Muscle of arm (tissue), 12 donors: ENCODE data around the gene SH3PXD2B. TPM values are rescaled to one million over a fixed set of nuclear protein-coding genes. Genes with fewer than 3 reads are reported as not detected.
"Not testable (repeated sequence)": the region's sequence is repeated elsewhere in the genome, so short reads cannot be mapped to it uniquely, and the experiment has no call there.

Source experiments
- DNase-seq: peaks from one replicate; pipeline ENCODE4 v3.0.0-alpha.2; 2013
- polyA plus RNA-seq, 12 donors: library from polyadenylated mRNA; unstranded; fragments of 120-200 nt; gene quantifications; one replicate each; pipeline ENCODE4 v1.2.1, GENCODE V29; 2013; ENCODE audit not compliant: insufficient read length in 12 of 12

Gene SH3PXD2B
- polyA plus RNA-seq, 12 donors: 26.1 to 51.5 (median 36.0) TPM; not detected in 1

DNA sequence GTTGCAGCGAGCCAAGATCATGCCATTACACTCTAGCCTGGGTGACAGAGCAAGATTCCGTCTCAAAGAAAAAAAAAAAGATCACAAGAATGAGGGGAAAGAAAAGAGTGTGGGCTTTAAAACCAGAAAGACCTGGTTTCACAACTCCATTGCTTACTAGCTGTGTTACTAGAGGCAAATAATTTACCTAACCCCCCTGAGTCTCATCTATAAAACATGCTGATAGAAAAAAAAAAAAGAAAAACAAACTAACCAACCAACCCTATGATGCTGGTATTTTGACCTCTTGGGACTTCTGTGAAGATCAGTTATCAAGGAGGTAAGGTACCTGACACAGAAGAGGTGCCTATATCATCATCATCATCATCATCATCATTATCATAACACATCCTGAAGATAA, 110.6 kb downstream of the SH3PXD2B start:
- DNase-seq: no peak

DNA sequence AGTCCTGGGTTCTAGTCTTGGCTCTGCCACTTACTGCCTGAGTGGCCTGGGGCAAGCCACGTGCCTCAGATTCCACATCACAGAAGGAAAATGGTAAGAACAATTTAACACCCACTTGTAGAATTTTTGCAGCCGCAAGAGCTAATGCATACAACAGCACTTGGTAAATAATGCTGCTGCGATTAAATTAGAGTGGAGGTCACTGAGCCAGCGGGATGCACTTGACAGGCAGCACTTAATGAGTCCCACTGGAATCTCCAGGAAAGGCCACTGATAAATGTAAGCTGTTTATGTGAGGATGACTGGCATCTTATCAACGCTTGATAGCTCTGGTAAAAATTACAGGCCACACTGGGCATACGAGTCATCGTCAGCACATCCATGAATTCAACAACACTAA, 111.4 kb downstream of the SH3PXD2B start:
- no peak for DNase-seq

DNA sequence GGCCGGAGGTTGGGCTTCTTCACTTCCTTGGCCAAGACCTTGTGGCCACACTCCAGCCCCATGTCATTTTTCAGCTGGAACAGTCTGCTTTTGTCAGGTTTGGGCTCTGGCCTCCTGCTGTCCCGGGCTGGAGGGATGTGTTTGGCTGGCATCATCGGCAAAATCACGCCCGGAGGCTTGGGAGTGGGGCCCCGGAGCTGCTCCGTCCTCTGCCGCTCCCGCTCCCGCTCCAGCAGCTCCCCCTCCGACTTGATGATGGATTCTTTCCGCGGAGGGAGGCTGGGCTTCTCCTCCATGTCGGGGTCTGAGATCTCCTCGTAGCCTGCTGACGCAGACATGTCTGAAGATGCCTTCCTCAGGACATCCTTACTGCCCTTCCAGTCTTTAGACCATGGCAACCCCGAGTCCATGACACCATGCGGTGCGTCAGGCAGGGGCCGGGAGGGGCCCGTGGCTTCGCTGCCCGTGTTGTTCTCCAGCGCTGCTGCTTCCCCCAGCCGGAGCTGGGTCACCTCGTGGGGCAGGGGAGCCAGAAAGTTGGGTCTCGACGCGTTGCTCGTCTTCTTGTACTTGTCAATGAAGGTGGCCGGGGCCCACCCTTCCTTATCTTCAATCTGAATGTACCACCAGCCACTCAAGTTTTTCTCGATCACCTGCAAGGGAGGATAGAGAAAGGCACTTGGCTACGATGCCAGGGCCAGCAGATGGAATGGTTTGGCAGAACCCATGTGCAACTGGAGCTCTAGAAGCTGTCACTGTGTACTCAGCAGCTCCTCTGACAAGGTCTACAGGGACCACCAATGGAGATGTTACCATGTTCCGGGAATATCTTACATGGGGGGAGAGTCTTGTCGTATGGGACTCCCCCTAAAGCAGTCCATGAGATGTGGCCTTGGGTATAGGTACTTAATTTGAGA, 114.8 kb downstream of the SH3PXD2B start:
- no peak for DNase-seq

DNA sequence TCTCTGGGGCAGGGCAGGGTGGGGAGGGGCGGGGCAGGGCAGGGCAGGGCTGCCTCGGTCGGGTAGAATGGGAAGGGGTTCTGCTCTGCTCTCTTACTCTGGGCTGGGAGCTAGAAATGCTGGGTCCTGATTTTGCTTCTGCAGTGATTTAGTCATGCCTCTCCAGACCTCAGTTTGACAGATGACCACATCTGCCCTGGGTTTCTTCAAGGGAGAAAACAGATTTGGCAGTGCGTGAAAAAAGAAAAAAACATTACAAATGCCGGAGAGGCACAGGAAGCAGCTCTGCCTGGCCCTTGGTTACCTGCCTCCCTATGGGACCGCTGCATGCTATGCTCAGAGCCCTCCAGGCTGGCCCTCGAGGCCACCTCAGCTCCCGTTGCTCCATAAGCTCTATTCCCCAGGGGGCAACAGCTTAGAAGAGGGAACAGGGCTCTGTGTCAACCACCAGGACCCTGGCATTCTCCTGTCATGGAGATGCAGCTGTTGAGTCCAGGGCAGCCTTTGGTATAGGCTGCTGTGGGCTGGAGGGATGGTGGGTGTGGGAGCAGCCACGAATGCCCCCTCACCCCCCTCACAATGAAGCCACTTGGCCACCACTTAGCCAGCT, 117.5 kb downstream of the SH3PXD2B start:
- DNase-seq: no peak

DNA sequence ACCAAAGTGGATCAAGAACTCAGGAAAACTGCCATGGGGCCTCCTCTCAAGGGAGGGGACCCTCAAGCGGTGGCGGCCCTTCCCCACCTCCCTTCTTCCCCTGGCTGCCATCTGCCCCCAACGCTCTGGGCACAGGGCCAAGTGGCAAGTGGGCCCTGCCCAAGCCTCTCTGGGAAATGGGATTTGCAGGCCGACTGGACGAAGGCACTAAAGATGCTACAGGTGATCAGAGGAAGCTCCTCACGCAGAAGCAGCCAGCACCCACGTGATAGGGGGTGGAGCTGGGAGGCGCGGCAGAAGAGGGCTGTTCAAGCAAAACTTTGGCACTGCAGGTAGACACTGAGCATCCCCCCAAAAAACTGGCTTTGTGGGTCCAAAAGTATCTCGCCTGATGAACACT, 118.1 kb downstream of the SH3PXD2B start:
- no peak for DNase-seq

DNA sequence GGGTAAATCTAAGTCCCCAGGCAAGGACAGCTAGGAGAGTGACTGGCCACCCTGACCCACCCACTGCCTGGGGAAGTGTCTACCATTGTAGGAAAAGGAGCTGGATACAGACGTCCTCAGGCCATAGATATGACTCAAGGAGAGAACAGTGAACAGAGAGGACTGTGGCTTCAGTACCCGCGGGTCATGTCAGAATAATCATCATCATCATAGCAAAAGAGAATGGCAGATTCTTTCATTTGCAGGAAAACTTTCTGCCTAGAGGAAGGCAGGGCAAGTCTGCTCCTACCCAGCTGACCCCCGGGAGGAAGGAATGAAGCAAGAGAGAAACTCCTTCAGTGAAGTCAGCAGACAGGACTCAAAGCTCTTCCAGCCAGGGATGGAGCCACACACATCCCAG, 118.6 kb downstream of the SH3PXD2B start:
- DNase-seq: no peak

DNA sequence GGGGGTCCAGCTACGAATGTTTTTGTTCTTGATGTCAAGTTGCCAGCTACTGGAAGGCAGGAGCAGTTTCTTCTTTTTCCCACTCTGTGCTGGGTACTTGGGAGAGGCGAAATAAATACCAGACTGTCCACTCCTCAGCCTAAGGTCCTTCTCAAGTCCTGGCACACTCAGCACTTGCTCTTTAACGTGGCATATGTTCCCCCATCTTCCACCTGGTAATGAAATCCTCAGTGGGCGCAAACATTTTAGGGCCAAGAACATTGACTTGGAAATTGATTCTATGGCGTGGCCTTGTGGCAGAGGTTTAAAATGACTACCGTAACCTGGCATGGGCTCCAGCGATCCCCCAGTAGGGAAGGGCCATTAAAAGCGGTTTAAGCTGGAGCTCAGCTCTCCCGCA, 119.7 kb downstream of the SH3PXD2B start:
- DNase-seq: no peak

DNA sequence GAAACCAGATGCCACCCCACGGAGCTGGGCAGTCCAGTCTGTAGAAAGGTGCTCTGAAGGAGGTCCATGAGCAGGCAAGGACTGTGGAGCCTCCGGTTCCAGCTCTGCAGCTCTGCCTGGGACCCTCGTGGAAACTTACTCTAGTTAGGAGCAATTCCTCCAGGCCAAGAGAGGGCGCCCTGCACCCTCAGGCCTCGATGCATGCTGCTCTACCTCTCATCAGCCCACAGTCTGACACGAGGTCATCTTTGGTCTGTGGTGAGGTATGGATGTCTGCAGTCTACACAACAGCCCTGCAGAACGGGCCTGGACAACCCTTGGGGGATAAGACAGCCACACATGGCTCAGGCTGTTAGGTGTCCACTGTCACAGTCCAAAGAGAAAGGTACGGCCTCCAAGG, 120.1 kb downstream of the SH3PXD2B start:
- DNase-seq: no peak

DNA sequence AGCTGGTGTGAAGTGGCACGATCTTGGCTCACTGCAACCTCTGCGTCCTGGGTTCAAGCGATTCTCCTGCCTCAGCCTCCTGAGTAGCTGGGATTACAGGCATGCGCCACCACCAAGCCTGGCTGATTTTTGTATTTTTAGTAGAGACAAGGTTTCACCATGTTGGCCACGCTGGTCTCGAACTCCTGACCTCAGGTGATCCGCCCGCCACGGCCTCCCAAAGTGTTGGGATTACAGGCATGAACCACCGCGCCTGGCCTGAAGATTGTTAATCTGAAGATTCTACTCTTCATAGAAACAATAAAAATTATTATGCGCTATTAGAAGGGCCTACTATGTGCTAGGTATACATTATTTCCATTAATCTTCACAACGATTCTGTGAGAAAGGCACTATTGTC, 127.4 kb downstream of the SH3PXD2B start:
- DNase-seq: not testable (repeated sequence)

DNA sequence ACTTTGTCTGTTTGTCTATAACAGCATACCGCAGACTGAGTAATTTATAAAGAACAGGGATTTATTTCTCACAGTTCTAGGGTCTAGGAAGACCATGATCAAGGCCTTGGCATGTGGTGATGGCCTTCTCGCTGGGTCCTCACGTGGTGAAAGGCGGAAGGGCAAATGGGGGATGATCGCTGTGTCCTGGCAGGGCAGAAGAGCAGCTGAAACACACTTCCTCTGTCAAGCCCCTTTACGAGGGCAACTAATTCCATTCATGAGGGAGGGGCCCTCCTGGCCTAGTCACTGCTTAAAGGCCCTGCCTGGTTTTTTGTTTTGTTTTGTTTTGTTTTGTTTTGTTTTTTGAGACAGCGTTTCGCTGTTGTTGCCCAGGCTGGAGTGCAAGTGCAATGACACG, 128.9 kb downstream of the SH3PXD2B start:
- DNase-seq: no peak

DNA sequence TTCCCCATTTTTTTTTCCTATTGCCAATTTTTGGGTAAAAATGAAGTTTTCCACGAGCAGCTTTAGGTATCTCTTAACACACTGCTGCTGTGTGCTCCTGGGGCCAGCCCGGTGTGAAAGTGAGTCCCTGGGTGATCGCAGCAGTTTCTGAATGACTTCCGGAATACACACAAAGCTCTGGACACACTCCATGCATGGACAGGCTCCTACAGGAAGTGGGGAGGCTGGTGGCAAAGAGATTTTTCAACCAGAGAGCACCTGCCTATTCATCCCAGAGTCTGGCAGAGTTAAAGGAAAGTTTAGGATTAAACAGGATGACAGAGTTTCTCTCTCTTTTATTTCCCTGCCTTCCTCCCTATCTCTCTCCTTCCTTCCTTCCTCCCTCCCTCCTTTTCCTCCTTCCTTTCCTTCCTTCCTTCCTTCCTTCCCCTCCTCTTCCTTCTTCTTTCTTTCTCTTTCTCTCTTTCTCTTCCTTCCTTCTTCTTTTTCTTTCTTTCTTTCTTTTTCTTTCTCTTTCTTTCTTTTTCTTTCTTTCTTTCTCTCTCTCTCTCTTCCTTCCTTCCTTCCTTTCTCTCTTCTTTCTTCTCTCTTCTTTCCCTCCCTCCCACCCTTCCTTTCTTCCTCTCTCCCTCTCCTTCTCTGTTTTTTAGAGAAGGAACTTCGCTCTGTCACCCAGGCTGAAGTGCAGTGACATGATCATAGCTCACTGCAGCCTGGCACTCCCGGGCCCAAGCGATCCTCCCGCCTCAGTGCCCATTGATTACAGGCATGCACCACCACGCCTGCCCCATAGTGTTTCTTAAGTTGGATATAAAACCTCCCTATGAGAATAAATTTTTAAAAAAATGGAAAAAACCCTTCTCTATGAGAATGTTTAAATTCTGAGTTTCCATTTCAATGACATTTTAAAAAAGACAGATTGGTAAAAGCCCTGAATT, 132.0 kb downstream of the SH3PXD2B start:
- no peak for DNase-seq

DNA sequence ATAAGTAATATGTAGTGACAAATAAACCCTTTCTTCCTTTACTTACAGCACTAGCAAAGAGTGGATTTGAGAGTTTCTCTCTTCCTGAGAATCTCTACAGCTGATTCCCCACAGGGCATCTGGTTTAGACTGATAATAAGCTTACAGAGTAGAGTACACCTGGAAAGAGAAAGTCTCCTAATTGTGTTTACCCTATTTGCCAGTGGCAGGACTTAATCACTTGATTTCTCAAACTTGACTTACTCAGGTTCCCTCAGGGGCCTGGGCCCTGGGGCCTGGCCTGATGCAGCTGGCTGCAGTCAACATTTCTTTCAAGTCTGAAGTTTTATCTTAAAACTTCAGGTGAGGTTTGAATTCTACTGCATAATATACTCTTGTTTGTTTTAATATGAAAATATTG, 132.7 kb downstream of the SH3PXD2B start:
- no peak for DNase-seq

DNA sequence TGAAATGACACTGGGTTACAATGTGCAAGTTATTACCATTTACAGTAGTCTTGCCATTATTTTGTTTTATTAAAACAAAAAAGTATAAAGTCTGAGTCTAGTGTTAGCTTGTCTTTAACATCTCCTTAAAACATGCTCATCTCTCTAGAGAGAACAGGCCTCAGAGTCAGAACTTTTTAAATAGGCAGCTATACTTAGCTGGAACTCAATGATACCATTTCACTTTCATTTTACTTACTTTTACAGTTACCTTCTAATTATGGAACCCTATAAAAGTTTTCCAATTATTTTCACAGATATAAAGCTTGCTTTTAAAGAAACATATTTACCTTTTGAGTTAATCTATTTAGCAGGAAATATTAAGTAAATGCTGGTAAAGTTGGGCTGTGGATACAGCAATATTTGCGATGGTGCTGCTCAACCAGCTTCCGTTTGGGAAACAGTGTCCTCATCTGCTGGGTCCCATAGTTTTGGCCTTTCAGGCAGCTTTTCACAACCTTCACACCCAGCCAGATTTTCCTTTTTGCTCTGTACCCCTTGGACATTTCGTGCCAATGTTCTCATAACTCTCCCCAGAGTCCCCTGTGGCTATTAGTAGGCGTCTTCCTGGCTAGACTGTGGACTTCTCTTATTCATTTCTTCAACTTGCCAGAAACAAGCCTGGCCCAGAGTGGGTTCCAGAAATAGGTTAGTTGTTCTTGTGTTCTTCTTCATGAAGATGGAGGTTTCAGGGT, 134.4 kb downstream of the SH3PXD2B start:
- no peak for DNase-seq

DNA sequence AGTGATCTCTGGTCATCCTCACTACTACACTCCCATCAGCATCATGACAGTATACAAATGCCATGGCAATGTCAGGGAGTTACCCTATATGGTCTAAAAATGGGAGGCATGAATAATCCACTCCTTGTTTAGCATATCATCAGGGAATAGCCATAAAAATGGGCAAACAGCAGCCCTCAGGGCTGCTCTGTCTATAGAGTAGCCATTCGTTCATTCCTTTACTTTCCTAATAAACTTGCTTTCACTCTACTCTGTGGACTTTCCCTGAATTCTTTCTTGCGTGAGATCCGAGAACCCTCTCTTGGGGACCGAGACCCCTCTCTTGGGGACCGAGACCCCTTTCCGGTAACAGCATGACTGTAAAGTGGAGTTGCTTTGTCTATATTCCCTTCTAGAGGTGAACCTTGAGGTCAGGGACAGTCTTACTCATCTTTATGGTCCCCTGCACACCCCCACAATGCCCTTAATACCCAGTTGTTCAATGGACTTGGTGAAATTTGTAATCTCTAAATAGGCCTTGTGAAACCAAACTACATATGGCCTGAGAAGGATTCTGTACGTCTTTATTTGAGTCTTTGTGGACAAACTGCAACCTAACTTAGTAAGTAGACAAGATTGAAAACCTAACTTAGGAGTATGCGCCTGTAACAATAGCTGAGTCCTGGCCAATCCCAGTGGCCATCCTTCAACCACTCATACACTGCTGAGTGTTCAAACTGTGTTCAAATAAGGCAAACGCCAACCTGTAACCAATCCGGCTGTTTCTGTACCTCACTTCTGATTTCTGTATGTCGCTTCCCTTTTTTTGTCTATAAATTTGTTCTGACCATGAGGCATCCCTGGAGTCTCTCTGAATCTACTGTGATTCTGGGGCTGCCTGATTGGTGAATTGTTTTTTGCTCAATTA, 138.5 kb downstream of the SH3PXD2B start:
- DNase-seq: no peak

DNA sequence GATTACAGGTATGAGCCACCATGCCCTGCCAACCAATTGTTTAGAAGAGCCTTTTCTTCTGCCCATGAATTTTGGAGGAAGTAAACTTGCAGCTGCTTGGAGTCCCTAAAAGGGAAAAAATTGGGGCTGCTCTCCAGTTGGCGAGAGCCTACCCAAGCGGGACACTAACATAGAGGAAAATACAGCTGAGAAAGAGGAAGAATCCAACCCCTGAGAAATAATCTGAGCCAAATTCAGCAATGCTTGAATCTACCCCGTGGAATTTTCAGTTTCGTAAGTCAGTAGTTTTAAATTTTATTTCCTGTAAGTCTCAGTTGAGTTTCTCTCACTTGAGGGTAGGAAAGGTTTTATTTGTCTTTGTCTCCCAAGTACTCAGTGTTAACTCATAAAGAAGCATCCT, 140.4 kb downstream of the SH3PXD2B start:
- peak; percentile 65 for DNase-seq

DNA sequence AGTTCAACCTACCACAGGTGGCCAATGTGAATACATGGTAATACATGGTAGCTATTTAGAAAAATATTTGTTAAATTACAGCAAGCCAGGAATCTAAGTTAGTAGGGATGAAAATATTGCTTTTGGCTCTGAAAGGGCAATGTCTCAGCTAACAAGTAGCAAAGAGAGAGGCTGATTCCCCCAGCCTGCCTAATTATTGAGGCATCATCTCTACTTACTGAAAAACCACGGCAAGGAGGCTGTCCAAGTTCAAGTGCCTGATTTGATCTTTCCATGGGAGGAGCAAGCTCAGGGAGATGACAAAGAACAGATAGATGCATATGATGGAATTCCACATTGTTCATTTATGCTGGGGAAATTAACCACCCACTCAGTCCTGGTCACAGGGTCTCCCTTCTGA, 142.0 kb downstream of the SH3PXD2B start:
- DNase-seq: no peak

DNA sequence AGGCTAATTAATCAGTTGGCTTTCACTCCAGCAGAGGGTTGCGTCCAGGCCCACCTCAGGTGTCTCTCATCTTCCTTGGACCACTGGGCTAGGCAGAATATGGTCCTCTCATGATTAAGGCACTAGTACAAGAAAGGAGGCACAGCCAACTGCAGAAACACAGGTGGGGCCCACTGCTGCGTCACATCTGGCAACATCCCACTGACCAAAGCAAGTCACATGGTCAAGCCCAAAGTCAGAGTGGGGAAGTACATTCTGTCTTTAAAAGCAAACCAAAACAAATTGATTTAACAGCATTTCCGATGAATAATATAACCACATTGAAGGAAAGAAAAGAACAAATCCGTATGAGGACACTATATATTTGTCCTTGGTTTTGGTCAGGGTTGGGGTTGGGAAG, 142.7 kb downstream of the SH3PXD2B start:
- DNase-seq: no peak

DNA sequence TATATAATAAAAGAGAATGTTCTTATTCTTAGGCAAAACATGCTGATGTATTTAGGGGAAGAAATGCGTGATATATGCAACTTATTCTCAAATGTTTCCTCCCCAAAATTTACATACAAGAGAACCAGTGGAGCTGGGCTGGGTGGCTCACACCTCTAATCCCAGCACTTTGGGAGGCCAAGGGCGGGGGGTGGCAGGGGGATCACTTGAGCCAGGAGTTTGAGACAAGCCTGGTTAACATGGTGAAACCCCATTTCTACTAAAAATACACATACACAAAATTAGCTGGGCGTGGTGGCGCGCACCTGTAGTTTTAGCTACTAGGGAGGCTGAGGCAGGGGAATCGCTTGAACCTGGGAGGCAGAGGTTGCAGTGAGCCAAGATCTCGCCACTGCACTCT, 143.3 kb downstream of the SH3PXD2B start:
- no peak for DNase-seq

DNA sequence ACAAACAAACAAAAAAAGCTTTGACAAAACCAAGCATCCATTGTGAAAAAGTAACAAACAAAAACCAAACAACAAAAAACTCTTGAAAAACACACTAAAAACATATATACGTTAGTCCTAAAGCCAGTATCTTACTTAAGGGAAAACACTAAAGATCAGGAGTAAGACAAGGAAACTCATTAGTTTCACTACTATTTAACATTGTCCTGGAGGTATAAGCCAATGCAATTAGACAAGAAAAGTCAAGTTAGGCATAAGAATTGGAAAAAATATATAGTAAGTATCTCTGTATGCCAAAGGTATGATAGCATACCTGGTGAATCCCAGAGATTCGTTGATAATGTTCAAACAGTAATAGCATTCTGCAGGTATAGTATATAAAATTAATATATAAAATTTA, 148.9 kb downstream of the SH3PXD2B start:
- no peak for DNase-seq

DNA sequence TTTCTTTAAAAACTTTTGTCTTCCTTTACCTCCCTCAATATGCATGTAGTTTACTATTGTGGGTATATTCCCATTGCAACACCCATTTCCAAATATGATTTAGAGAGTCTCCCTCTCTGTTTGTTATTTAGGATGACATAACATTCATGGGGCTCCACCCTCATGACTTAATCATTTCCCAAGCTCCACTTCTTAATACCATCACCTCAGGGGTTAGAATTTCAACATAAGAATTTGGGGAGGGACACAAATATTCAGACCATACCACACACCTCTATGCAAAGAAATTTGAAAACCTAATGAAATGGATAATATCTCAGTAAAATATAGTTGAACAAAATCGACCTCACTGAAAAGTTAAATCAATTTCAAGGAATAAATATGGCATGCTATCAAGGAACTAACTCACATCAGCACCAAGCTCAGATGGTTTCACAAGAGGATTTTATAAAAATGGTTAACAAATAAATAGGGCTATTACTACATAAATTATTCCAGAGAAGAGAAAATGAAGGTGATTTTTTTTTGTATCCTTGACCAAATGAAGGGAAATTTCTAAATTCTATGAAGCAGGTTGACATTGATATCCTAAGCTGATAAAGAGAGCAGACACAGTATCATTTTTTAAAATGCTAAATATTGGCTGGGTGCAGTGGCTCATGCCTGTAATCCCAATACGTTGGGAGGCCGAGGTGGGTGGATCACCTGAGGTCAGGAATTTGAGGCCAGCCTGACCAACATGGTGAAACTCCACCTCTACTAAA, 150.6 kb downstream of the SH3PXD2B start:
- DNase-seq: no peak
